GM19328 (cell line): ENCODE results near the gene ADIPOQ.
"Not testable (repeated sequence)": the region's sequence is repeated elsewhere in the genome, so short reads cannot be mapped to it uniquely, and the experiment has no call there.

Experiments
- ATAC-seq: cut with Tn5 transposase; IDR thresholded peaks from one replicate; pipeline ENCODE4 v1.9.1; 2021; ENCODE audit warnings: mild to moderate bottlenecking, moderate library complexity; ENCODE audit not compliant: unreplicated experiment

ADIPOQ gene

DNA sequence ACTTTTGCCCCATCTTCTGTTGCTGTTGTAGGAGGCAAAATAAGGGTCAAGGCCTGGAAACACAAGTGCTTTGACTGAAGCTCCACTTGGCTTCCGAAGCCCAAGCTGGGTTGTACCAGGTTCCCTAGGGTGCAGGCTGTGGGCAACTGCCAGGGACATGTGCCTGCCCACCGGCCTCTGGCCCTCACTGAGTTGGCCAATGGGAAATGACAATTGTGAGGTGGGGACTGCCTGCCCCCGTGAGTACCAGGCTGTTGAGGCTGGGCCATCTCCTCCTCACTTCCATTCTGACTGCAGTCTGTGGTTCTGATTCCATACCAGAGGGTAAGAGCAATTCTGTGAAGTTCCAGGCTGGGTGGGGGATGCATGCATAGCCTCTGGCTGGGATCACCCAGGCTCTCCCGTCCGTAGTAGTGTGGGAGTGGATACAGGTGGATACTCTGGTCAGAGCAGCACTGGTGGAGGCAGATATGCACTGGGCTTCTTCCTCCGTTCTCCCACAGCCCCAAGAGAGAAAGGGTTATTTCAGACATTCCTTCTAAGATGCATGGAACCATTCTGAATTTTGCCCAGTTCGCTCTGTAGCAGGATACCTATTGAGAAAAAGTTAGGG, at the start of gene ADIPOQ:
TSS of gene ADIPOQ (plus strand) at position 285 of the 613 bp plus-strand sequence. CDS start 10,349 bp downstream, outside the sequence.
- ATAC-seq: no peak

DNA sequence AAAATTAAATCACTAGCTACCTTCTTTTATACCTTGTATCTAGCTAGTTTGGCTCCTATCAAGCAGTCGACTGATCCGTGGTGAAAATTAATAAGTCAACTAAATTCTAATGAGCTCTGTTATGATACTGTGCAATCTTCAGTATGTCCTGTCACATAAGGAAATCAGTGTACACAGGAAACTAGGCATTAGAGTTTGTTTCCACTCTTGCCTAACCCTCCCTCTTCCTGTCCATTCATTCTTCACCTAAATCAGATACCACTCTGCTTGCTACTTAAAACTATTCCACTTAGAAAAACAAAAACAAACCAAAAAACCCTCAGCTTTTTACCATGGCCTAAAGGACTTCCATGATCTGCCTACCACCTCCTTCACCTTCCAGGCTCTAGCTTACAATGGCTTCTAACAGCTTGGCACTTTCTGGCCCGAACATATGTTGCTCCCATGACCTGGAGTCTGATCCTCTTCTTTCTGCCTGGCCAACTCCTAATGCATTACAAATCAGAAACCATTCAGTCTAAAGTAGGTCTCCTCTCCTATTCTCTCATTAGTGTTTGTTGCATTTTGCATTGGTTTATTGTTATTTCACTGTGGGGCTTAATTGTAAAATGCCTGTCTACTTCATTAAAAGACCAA, 44.2 kb upstream of the ADIPOQ start:
- no peak for ATAC-seq

DNA sequence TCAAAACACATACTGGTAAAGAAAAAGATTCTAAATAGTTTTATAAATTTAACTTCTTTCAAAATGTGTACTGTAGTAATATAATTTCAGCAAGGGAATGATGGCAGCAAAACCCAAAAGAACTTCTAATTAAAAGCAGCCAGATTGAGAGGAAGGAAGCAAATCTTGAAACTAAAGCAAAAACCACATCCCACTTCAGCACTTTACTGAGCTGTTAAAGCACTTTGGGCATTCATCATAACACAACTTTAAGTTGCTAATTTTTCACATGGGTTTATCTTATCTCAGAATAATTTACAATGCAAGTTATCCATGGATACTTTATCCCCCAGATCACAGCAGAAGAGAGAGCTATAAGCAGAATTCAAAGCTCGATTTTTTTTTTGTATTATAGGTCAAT, 42.2 kb upstream of the ADIPOQ start:
- no peak for ATAC-seq

DNA sequence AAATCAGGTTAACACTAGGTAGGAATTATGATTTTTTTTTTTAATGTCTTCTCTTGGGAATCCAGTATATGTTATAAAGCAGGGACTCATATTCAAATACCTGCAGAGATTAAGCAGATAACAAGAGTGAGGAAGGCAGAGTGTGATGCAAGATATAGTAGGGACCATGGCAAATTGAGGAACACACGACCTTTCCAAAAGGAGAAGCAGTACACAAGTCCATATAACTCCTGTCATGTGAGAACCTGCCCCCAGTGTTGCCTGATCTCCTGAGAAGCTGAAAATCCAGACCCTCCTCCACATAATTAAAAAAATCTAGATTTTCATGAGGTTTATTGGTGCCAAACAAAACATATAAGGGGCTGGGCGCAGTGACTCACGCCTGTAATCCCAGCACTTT, 39.8 kb upstream of the ADIPOQ start:
- no peak for ATAC-seq

DNA sequence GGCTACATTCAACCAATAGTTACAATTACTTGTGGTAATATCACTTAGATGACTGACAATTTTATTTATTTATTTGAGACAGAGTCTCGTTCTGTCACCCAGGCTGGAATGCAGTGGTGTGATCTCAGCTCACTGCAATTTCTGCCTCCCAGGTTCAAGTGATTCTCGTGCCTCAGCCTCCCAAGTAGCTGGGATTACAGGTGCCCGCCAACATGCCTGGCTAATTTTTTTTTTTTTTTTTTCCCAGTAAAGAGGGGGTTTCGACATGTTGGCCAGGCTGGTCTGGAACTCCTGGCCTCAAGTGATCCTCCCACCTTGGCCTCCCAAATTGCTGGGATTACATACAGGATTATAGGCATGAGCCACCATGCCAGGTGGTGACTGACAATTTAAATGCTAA, 39.1 kb upstream of the ADIPOQ start:
- not testable (repeated sequence) for ATAC-seq

DNA sequence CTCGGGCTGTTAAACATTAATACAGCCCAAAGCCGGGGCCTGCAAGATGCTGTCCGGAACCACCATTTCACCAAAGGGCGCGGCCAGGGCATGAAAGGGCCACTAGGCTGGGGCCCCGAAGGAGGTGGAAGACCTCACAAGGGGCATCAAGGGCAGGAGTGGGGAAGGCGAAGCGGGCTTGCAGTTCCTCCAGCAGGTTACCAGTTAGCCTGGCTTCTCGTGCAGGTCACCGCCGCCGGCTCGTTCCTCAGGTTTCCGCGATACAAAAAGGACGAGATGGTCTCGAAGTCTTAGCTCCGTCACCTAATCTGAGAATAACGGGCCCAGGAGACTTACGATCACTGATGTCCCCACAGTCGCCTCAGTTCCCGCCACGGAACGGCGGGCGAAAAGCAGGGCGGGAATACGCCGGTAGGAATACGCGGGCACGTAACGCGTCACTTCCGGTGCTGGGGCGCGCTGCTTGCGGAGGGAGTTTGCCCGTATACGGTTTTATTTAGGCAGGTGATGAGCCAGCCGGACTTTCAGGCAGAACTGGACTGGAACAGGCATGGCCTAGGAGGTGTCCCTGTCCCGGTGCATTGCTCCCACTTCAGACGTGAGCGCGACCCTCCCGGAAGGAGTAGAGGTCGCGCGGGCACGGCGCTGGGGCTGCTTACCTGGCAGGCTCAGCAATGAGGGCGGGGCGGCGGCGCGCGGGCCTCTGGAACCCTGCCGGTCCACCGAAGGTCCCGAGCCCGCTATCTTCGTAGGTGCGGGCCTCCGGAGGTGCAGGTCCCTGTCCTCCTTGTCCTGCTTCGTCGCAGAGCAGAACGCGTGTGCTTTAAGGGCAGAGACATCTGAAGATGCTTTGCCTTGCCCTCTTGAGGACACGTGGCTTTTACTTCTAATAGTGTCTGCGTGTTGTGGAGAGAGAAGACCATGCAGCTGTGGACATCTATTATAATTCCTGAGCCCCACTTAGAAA, 36.1 kb upstream of the ADIPOQ start, which contains the start of gene RFC4:
TSS of gene RFC4 (minus strand) at position 394 of the 967 bp plus-strand sequence. CDS start 1,769 bp downstream, outside the sequence.
- ATAC-seq: peak; percentile 91

DNA sequence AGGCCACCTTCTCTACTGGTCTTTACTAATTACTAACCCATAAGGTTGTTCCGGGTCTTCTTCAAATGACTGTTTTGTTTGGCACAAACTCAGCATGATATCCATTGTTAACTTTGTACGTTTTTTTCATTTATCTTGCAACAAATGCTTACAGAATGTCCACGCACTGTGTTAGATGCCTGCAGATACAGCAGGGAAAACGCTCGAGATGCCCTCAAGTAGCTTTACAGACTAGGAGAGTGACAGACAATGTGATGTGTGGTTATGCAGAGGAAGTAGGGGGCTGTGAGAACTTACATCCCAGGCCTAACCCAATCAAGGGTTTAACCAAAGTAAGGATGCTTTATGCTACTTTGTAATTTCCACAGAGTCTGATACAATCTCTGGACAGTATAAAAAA, 35.3 kb upstream of the ADIPOQ start:
- no peak for ATAC-seq

DNA sequence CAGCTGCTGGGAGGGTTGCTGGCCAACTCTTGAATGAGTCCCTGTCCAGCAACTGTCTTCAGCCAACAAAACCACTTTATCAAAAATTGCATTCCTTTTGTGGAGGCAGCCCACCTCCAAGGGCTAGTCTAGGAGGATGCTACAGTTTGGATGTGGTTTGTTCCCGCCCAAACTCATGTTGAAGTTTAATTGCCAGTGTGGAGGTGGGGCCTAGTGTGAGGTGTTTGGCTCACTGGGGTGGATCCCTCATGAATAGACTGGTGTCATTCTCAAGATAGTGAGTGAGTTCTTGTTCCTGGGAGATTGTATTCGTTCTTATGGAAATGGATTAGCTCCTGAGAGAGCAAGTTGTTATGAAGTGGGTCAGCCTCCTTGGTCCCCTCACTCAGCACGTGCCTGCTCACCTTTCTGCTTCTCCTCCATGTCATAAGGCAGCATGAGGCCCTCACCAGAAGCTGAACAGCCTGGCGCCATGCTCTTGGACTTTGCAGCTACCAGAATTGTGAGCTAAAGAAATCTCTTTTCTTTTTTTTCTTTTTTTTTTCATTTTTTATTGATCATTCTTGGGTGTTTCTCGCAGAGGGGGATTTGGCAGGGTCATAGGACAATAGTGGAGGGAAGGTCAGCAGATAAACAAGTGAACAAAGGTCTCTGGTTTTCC, 32.0 kb upstream of the ADIPOQ start:
- ATAC-seq: no peak

DNA sequence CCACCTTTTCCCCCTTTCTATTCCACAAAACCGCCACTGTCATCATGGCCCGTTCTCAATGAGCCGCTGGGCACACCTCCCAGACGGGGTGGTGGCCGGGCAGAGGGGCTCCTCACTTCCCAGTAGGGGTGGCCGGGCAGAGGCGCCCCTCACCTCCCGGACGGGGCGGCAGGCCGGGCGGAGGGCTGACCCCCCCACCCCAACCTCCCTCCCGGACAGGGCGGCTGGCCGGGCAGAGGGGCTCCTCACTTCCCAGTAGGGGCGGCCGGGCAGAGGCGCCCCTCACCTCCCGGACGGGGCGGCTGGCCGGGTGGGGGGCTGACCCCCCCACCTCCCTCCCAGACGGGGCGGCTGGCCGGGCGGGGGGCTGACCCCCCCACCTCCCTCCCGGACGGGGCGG, 31.2 kb upstream of the ADIPOQ start:
- ATAC-seq: not testable (repeated sequence)

DNA sequence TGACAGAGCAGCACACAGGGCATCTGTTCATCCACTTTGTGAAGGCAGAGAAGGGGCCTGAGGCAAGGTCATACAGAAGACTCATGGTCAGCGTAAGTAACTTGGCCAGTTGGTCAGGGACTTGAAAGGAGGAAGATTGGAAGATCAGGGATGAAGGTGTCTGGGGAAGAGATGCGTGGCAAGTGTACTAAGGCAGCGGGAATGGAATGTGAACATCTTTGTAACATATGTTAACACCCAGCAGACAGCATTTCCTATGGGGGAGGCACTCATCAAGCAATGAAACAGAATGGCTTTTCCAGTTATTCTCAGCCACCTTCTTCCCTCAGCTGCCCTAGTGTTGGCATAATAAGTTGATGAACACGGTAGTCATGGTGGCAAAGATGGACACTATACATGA, 28.4 kb upstream of the ADIPOQ start:
- no peak for ATAC-seq

DNA sequence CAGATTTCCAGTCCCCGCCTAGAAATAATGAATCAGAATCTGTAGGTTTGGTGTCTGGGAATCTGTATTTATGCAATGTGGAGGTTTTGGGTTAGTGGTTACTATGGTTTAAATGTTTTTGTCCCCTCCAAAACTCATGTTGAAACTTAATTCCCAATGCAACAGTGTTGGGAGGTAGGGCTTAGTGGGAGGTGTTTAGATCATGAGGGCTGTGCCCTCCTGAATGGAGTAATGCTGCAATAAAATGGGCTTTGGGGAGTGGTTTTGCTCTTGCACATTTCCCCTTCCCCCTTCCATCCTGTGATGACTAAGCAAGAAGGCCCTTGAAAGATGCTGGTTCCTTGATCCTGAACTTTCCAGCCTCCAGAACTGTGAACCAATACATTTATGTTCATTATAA, 27.1 kb upstream of the ADIPOQ start:
- no peak for ATAC-seq

DNA sequence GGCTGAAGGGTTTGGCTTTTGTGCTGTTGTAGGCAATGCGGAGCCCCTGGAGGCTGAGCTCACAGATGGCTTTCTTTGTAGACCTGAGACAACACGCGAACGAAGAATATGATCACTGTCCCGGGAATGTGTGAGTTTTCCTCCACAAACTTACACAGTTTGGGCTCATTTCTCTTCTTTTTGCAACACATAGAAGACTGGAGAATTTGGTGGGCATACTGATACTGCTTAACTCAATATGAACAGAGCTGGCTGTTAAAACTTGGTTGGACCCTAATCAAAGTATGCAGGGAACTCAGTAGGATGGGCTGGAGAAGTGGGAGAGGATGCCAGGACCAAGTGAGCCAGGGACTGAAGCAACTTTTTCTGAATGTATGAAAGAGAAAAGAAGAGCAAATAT, 24.0 kb upstream of the ADIPOQ start:
- no peak for ATAC-seq

DNA sequence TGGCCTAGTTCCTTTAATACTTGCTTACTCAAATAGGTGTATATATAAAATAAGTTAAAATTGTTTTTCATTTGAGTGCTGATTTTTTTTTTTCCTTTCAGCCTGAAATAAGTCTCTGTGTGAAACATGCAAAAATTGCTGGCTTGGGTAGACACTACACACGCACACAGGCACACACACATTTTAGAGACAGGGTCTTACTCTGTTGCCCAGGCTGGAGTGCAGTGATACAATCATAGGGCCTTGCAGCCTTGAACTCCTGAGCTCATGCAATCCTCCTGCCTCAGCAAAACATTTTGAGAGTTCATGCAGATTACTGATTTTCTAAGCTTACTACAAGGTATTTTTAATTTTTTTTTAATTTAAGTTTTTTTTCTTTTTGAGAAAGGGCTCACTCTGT, 23.6 kb upstream of the ADIPOQ start:
- ATAC-seq: no peak

DNA sequence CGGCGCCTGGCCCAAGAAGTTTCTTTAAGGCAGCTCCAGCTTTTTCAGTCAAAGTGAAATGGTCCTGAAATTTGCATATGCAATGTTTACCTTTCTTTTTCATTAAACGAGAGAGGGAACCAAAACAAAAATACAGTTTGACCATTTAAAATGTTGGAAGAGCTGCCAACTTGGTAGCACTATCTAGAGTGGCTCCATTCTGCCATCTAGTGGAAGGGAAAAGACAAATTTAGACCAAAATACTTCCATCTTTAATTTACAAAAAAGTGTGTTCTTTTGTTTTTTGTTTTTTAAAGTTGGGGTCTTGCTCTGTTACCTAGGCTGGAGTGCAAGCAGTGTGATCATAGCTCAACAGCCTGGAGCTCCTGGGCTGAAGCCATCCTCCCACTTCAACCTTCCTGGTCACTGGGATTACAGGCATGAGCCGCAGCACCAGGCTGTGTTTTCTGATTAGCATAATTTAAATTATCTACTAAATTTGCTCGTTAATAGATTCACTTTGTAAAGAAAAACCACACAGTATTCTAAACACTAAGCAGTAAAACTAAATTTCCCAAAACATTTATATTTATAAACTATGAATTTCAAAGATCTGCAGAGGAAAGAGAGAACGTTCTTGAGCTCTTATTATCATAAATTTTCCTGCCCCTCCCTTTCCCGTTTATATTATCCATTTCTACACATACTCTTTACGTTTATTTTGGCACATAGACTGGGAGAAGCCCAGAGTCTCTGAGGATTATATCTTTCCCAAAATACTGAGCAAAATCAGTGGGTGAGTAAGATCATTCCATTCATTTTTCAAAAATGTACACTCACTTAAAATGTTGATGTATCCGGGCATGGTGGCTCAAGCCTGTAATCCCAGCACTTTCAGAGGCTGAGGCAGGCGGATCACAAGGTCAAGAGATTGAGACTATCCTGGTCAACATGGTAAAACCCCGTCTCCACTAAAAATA, 20.8 kb upstream of the ADIPOQ start:
- ATAC-seq: no peak

DNA sequence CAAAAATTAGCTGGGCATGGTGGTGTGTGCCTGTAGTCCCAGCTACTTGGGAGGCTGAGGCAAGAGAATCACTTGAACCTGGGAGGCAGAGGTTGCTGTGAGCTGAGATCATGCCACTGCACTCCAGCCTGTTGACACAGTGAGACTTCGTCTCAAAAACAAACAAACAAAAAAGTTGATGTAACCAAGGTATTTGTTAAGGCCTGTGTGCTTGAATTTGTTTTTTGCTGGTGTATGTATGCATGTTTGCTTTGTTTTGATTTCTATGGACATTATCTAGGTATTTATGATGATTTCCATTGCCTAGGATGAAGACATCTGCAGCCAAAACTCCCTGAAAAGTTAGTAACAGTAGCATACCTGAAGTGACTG, 20.1 kb upstream of the ADIPOQ start:
- ATAC-seq: not testable (repeated sequence)

DNA sequence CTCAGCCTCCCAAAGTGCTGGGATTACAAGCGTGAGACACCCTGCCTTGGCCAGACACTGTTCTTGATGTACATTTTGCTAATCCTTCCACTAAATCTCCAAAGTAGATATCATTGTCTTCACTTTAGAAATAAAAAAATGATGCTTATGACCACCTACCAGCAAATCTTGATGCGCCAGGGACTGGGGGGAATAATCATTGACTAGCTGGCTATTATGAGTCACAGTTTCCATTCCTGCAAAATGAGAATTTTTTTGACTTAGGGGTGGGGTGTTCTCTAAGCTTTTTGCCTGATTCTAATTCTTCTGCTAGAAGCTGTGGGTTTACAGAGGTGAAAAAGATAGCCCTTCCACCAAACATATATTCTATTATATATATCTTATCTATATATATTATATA, 19.1 kb upstream of the ADIPOQ start:
- ATAC-seq: no peak

DNA sequence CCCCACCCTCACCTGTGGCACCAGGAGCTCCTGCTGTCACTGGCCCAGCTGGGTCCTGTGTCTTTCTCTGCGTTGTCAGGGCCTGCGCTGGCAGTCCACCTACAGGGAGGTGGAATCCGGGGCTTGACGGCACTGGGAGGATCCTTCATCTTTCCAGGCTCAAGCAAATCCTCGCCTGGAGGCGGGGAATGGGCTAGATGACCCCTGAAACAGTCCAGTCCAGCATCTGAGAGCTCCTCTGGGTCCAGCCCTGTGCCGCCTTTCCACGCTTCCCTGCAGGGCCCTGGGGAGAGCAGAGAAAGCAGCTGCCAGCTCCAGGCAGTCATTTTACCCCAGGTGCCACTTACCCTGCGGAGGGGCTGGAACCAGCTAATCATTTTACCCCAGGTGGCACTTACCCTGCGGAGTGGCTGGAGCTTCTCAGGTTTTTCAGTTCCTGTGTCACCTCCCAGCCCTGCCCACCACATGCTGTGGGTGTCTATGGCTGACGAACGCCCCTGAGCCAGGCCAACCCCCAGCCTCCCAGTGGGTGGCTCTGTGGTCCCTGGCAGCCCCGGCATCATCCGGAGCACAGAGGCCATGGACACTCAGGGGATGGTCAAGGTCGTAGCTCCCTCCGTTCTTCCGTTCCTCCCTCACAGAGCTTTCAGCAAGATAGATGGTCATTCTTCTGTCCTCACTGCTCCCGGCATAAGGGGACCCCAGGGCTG, 17.9 kb upstream of the ADIPOQ start:
- ATAC-seq: no peak

DNA sequence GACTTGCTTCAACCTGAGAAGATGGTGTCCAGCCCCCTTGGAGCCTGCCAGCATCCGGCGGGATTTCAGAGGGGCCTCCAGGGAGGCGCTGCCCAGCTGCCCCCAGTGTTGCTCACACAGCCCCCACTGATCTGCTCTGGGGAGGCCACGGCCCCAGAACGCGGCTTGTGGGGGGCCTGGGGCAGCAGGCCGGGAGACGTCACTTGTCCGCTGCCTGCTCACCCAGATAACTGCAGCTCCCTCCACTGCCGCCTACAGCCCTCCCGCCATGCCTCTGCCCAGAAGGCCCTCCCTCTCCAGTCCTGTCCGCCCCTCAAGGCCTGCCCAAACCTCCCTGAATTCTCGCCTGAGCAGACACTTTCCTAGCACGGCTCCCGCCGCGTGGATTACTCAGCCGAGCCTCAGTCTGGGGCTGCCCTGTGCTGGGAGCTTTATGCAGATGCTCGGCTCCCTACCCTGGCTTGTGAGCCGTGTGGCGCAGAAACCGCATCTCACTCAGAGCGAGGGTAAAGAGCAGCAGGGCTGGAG, 17.2 kb upstream of the ADIPOQ start:
- ATAC-seq: no peak

DNA sequence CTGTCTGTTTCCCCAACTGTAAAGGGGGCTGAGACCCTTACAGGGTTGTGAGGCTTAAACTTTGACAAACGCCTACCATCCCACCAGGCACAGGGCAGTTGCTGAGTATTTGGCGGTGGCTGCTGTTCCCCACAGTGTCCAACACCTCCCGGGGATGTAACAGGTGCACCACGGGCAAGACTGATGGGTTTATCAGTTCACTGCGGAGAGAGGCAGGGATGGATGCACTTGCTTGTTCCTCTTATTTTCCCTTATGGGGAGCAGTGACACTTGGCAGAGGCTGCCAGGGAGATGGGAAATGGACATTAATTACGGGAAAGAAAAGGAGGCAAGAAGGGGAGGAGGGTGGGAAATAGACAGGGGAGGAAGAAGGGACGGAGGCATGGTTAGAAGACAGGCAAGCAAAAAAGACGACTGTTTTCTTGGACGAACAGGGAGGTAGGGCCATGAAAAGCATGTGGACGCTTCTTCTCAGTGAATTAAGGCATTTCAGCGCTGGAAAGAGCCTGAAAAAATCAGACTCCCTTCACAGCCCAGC, 16.6 kb upstream of the ADIPOQ start:
- no peak for ATAC-seq
